NAMALWA (cell line): ENCODE results near the gene SUCLG2.
"Not testable (repeated sequence)": the region's sequence is repeated elsewhere in the genome, so short reads cannot be mapped to it uniquely, and the experiment has no call there.

Experiments used
- DNase-seq: peaks from one replicate; pipeline ENCODE4 v3.0.0-alpha.2; 2015; ENCODE audit warnings: low spot score

Gene SUCLG2

DNA sequence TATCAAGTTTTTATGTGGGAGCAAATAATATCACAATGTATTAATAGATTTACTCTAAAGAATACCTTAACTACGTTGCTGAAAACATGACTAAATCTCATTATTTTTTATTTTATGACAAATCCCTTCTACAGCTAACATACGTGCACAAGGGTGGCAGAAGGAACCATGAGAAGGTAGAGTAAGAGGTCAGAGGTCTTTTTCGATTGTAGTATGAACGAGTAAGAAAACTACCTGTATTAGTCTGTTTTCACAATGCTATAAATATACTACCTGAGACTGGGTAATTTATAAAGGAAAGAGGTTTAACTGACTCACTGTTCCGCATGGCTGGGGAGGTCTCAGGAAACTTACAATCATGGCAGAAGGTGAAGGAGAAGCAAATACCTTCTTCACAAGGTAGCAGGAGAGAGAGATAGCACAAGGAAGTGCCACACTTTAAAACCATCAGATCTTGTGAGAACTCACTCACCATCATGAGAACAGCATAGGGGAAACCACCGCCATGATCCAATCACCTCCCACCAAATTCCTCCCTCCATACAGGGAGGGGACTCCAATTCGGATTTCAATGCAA, 95.3 kb downstream of the SUCLG2 start:
- no peak for DNase-seq

- DNase-seq: no peak
Observed at GRCh38 chr3:67558426-67558825, 96.0 kb downstream of the SUCLG2 start.

DNA sequence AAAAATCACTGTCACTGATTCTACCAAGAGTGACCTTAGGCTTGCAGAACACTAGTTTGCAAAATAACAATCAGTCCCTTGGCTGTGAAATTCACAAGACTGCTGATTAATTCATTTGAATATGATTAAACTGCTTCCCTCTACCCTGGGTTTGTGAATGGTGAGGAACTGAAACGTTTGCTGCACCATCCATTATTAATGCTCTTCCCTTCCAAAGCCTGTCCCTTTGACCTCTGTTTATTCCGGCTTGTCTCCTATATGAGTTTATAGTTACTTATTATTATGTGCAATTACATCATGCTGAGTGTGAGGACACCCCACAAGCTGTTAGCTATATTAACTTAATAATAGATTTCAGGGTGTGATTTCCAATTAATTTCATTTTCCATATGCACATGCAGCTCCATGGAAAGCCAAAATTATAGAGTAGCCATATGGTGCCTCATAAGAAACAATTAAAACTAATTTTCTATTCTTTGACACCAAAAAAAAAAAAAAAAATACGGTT, 96.5 kb downstream of the SUCLG2 start:
- no peak for DNase-seq

DNA sequence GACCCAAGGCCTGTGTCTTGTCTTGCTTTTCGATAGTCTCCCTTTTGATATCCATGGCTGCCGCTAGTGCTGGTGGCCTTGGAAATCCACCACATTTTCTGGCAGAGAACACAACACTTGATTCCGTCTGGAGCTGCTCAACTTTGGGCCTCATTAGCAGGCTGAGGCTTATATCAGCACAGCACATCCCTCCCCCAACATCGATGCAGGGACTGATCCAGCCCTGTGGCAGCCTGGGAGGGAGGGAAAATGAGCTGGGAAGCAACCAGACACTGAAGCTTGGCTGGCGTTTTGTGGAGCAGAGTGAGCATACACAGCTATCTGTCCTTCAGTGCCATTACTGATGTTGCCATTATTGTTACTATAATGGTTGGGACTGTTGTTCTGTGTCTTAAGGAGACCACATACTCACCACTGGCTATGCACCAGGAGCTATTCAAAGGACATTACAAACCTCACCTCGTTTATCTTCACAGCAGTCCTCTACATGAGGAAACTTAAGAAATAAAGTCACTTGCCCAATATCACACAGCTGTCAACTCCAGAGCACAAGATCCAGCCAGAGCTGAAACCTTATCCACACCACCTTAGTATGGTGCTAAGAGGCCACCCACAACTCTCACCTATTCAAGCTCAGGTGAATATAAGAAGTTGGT, 102.9 kb downstream of the SUCLG2 start:
- DNase-seq: no peak

- no peak for DNase-seq
Observed at GRCh38 chr3:67550541-67550940, 103.9 kb downstream of the SUCLG2 start.

- not testable (repeated sequence) for DNase-seq
Observed at GRCh38 chr3:67542502-67543250, 111.7 kb downstream of the SUCLG2 start.

DNA sequence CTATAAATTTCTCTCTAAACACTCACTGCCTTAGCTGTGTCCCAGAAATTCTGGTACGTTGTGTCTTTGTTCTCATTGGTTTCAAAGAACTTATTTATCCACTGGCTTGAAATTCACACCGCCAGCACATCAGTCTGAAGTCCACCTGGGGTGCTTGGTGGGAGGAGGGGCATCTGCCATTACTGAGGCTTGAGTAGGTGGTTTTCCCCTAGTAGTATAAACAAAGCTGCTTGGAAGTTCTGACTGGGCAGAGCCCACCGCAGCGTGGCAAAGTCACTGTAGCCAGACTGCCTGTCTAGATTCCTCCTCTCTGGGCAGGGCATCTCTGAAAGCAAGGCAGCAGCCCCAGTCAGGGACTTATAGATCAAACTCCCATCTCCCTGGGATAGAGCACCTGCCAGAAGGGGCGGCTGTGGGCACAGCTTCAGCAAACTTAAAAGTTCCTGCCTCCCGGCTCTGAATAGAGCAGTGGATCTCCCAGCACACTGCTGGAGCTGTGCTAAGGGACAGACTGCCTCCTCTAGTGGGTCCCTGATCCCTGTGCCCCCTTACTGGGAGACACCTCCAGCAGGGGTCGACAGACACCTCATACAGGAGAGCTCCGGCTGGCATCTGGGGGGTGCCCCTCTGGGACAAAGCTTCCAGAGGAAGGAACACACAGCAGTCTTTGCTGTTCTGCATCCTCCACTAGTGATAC, 114.1 kb downstream of the SUCLG2 start:
- DNase-seq: no peak

- DNase-seq: not testable (repeated sequence)
Observed at GRCh38 chr3:67537203-67537602, 117.2 kb downstream of the SUCLG2 start.

DNA sequence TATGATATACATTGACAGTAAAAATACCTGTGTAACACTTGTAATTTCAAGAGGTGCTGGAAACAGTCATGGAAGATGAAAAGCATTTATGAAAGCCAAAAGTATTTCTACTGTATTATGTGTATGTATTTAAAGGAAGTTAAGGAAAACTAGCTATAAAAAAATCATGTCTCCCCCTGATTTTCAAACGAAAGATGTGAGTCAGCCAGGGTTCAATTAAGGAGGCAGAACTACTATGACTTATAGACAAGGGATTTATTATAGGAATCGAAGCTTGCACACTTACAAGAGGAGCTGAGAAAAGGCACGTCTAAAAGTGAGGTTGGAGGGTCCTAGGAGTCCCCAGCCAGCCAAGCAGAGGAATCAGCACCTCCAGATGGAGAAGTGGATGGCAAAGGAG, 119.4 kb downstream of the SUCLG2 start:
- DNase-seq: no peak

- DNase-seq: no peak
Observed at GRCh38 chr3:67534594-67534993, 119.8 kb downstream of the SUCLG2 start.

- no peak for DNase-seq
Observed at GRCh38 chr3:67531181-67532101, 123.0 kb downstream of the SUCLG2 start.

GRCh38 chr3:67529915-67530314, 124.5 kb downstream of the SUCLG2 start:
- no peak for DNase-seq

DNA sequence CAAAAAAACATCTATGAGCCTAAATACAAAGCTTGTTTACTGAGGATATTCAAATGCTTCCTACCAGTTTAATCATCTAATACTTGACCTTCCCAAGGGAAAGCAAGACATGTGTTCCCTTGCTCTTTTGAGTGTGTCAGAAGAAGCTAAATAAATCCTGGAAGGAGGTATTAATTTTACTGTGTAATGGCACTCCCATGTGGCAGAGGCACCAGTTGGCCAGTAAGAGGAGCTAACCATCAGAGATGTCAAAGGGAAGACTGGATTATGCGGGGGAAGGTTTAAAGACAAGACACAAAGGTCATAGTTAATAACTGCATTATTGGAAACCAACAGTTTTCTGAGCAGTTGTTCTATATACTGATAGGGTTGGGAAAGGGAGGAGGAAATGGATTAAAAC, 125.1 kb downstream of the SUCLG2 start:
- DNase-seq: no peak

DNA sequence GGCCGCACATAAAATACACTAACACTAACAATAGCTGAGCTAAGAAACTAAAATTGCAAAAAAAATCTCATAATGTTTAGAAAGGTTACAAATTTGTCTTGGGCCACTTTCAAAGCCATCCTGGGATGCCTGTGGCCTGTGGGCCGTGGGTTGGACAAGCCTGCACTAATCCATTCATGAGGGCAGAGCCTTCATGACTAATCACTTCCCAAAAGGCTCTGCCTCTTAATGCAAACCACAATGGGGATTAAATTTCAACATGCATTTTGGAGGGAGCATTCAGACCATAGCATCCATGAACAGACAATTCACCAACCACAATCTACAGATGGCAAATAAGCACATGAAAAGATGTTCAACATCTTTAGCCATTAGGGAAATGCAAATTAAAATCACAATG, 128.2 kb downstream of the SUCLG2 start:
- no peak for DNase-seq

- no peak for DNase-seq
Observed at GRCh38 chr3:67524046-67524445, 130.4 kb downstream of the SUCLG2 start.

DNA sequence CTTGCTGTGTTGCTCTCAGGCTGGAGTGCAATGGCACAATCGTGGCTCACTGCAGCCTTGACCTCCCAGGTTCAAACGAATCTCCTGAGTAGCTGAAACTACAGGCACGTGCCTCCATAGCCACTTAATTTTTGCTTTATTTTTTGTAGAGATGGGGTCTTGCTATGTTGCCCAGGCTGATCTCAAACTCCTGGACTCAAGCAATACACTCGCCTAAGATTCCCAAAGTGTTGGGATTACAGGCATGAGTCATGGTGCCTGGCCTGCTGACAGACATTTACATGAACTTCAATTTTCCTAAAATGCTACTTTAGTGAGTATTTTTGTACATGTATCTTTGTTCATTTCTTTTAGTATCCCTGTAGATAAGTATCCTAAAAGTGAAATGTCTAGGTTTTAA, 132.3 kb downstream of the SUCLG2 start:
- DNase-seq: no peak

DNA sequence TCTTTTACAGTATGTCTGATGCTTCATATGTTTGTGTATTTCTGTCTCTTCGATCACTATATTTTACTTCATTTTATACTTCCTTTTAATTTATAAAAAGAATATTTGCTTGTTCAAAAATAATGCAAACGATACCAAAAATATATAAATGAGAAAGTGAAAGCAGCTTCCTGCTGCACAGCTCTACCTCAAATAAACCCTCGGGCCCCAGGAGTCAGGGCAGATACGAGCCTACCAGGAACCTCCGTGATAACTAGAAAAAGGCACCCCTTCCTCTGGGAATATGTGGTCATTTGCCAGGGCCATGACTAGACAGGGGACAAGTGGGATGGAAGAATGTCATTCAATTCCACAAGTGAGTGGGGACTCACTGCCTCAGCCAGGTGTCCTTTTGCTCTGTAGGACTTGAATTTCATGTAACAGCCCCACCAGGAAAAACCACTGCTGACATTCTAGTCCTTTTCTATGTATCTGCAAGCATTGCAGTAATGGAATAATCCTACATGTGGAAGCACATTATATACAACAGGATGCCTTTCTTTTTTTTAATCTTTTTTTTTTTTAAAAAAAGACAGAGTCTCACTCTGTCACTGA, 133.3 kb downstream of the SUCLG2 start:
- DNase-seq: no peak

- no peak for DNase-seq
Observed at GRCh38 chr3:67518236-67518635, 136.2 kb downstream of the SUCLG2 start.

DNA sequence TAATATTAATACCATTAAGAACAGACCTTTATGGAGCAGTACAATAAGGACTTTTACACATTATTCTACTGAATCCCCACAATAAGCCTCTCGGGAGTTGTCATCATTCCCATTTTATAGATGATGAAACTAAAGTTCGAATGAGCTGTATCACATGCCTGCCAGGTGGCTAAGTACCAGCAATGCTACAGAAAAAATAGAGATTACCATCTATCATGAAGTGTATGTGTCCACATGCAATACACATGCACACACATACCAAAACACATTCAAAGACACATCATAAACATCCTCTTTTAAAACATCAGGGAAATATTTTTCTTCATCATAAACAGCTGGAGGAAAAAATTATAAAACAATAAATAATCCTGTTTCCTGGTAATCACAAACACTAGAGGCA, 136.6 kb downstream of the SUCLG2 start:
- DNase-seq: no peak

DNA sequence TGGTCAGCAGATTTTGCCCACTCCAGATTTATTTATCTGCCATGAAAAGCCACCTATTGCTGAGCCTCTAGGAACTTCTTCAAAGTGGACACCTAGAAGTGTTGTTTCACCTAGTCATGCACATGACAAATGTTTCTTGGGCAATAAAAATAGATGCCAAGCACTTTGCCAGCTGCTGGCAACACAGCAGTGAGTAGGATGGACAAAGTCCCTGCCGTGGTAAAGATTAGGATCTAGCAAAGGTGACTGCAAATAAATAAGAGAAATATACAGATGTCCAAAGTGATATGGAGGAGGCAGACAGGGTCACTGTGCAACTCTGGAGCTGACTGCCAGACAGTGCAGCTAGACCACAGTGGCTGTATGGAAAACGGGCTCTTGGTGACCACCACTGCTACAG, 137.9 kb downstream of the SUCLG2 start:
- DNase-seq: no peak

GRCh38 chr3:67515778-67516177, 138.6 kb downstream of the SUCLG2 start:
- DNase-seq: no peak
